Fibroblast of skin of right quadriceps (primary cell): ENCODE measurements around the gene CMTM2.
"Not testable (repeated sequence)": the region's sequence is repeated elsewhere in the genome, so short reads cannot be mapped to it uniquely, and the experiment has no call there.

Experiments used
- DNase-seq: peaks from one replicate; pipeline ENCODE4 v3.0.0-alpha.2; 2013

The CMTM2 gene

GRCh38 chr16:66610111-66610820 is 31.0 kb downstream of the CMTM2 start:
- no peak for DNase-seq

GRCh38 chr16:66611911-66612310 is 32.6 kb downstream of the CMTM2 start:
- DNase-seq = not testable (repeated sequence)

- no peak for DNase-seq
Measured at GRCh38 chr16:66612422-66612821, 33.2 kb downstream of the CMTM2 start.

GRCh38 chr16:66614161-66614802 is 35.0 kb downstream of the CMTM2 start:
- no peak for DNase-seq

GRCh38 chr16:66616169-66616568 is 36.9 kb downstream of the CMTM2 start:
- no peak for DNase-seq

- DNase-seq = no peak
Measured at GRCh38 chr16:66616592-66616991, 37.3 kb downstream of the CMTM2 start.

- DNase-seq = no peak
Measured at GRCh38 chr16:66617010-66617434, 37.8 kb downstream of the CMTM2 start.

- DNase-seq = no peak
Measured at GRCh38 chr16:66617728-66618127, 38.5 kb downstream of the CMTM2 start.

- DNase-seq = peak; percentile 95
Measured at GRCh38 chr16:66618588-66619375, 39.5 kb downstream of the CMTM2 start.

GRCh38 chr16:66619534-66620428 is 40.5 kb downstream of the CMTM2 start:
- peak; percentile 92 for DNase-seq

- peak; percentile 13 for DNase-seq
Measured at GRCh38 chr16:66620429-66620795, 41.1 kb downstream of the CMTM2 start.

- no peak for DNase-seq
Measured at GRCh38 chr16:66621973-66622372, 42.7 kb downstream of the CMTM2 start.

GRCh38 chr16:66622863-66623262 is 43.6 kb downstream of the CMTM2 start:
- DNase-seq = no peak

- DNase-seq = no peak
Measured at GRCh38 chr16:66623755-66624154, 44.5 kb downstream of the CMTM2 start.

GRCh38 chr16:66627611-66628378 is 48.5 kb downstream of the CMTM2 start:
- DNase-seq = not testable (repeated sequence)

GRCh38 chr16:66629856-66630255 is 50.6 kb downstream of the CMTM2 start:
- no peak for DNase-seq

GRCh38 chr16:66630561-66631260 is 51.4 kb downstream of the CMTM2 start:
- not testable (repeated sequence) for DNase-seq

- not testable (repeated sequence) for DNase-seq
Measured at GRCh38 chr16:66631558-66631957, 52.3 kb downstream of the CMTM2 start.

GRCh38 chr16:66634527-66635196 is 55.4 kb downstream of the CMTM2 start:
- DNase-seq = no peak

GRCh38 chr16:66635406-66635805 is 56.1 kb downstream of the CMTM2 start:
- DNase-seq = no peak

- no peak for DNase-seq
Measured at GRCh38 chr16:66636199-66636598, 56.9 kb downstream of the CMTM2 start.
